Activated naive CD8-positive, alpha-beta T cell treated with anti-CD3 and anti-CD28 coated beads, Interleukin-2, amount 10 ng/mL, durations not matched to agents 7 days and 5 days (primary cell): Measurements from ENCODE around the gene DNM3. TPM values are rescaled to one million over a fixed set of nuclear protein-coding genes. Genes with fewer than 3 reads are reported as not detected.
A peak's percentile ranks its signal among the peaks of the same experiment; 100 is the strongest.

Source experiments
- ATAC-seq: fragments of 150-1000 bp; cut with Tn5 transposase; one replicate; pipeline ENCODE4 v1.10.0; 2021; ENCODE audit warnings: low read depth, moderate library complexity
- POLR2A ChIA-PET: fragments of 350-600 bp; sonication (Branson Sonifier 250); formaldehyde crosslinking; loops from one replicate; lab custom pipeline; 2021; ENCODE audit warnings: antibody characterized with exemption; lab: Charles Lee
- DNase-seq: peaks from one replicate; pipeline ENCODE4 v3.0.0; 2021
- H3K27ac Mint-ChIP-seq: one replicate; pipeline ENCODE4 v1.8.0; 2022; ENCODE audit warnings: mild to moderate bottlenecking, mixed read lengths
- H3K27me3 Mint-ChIP-seq: one replicate; pipeline ENCODE4 v1.8.0; 2022; ENCODE audit warnings: mild to moderate bottlenecking, moderate library complexity, mixed read lengths
- H3K36me3 Mint-ChIP-seq: one replicate; pipeline ENCODE4 v1.8.0; 2021; ENCODE audit warnings: mild to moderate bottlenecking, mixed read lengths
- H3K4me1 Mint-ChIP-seq: one replicate; pipeline ENCODE4 v1.8.0; 2021; ENCODE audit warnings: mixed read lengths
- H3K4me3 Mint-ChIP-seq: one replicate; pipeline ENCODE4 v1.8.0; 2022; ENCODE audit warnings: mild to moderate bottlenecking, moderate library complexity, mixed read lengths
- H3K9me3 Mint-ChIP-seq: one replicate; pipeline ENCODE4 v1.8.0; 2021; ENCODE audit warnings: mixed read lengths
- total RNA-seq, 2 experiments: library from RNA; stranded (reverse); gene quantifications; one replicate each; pipeline ENCODE4 v1.2.3, GENCODE V29; 2021

Gene DNM3
- total RNA-seq, 2 experiments from 2014 or later, result 2.0 to 2.4 TPM

DNA sequence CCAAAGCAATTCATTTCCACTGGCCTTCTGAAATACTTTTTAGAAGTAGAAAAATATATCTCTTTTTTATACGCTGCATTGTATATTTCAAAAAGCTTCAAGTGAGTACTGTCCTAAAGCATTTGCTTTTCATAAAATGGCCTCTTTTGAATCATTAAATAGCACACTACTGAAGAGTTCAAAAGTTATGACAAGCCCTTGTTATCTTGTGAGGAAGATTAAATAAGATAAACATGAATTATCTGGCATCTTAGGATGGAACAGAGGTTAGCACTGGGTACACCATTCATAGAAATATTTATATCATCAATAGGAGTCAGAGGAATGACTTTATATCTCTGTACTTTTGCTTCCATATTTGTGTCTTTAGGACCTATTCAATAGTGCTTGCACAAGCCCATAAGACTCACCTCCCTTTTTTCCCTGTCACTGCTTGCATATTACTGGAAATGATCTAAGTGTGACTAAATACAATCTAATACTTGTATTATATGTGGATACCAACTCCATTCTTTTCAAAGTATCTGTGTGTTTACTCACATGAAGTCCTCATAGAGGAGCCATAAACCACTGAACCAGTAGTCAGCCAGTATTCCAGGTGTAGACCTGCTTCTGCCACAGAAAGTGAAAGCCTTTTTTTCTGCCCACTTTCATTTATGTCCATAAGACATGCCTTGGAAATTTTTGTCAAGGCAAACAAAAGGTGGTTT lies 305.0 kb downstream of the DNM3 start:
- POLR2A ChIA-PET, result interaction anchor here (1.4 kb wide), 1 partner anchor 249 kb away, joined by 3 read pairs; no protein-coding TSS in a partner anchor
- no peak overlapping the region for H3K27ac Mint-ChIP-seq

GRCh38 chr1:172147541-172147940 lies 306.2 kb downstream of the DNM3 start:
- peaks cover 4% of the 10 kb centered on the region for H3K9me3 Mint-ChIP-seq
- POLR2A ChIA-PET, result no interaction called here
- DNase-seq (no peak), ATAC-seq (no peak)
- H3K4me3 Mint-ChIP-seq, result no peak overlapping the region
- H3K27ac Mint-ChIP-seq, result no peak overlapping the region
- no peaks in the 10 kb centered on the region for H3K27me3 Mint-ChIP-seq
- peaks cover 14% of the 10 kb centered on the region for H3K4me1 Mint-ChIP-seq
- H3K36me3 Mint-ChIP-seq, result no peaks in the 10 kb centered on the region

More for the DNA sequence above, 305.0 kb downstream of the DNM3 start:
- H3K36me3 Mint-ChIP-seq, result no peaks in the 10 kb centered on the region
- H3K4me1 Mint-ChIP-seq, result peaks cover 14% of the 10 kb centered on the region
- DNase-seq (no peak), ATAC-seq (no peak)
- no peak overlapping the region for H3K4me3 Mint-ChIP-seq
- no peaks in the 10 kb centered on the region for H3K27me3 Mint-ChIP-seq
- peaks cover 4% of the 10 kb centered on the region for H3K9me3 Mint-ChIP-seq

GRCh38 chr1:172148213-172148612 lies 306.9 kb downstream of the DNM3 start:
- POLR2A ChIA-PET, result no interaction called here
- H3K4me3 Mint-ChIP-seq, result no peak overlapping the region
- ATAC-seq, result no peak

GRCh38 chr1:172148707-172149106 lies 307.4 kb downstream of the DNM3 start:
- Mint-ChIP-seq H3K9me3 (peaks cover 4% of the 10 kb centered on the region), H3K4me3 (no peak overlapping the region), H3K27ac (no peak overlapping the region), H3K4me1 (peaks cover 14% of the 10 kb centered on the region), H3K27me3 (no peaks in the 10 kb centered on the region), H3K36me3 (no peaks in the 10 kb centered on the region)
- DNase-seq (no peak), ATAC-seq (no peak)
- POLR2A ChIA-PET, result no interaction called here

More at GRCh38 chr1:172148213-172148612, 306.9 kb downstream of the DNM3 start:
- Mint-ChIP-seq H3K27ac (no peak overlapping the region), H3K9me3 (peaks cover 4% of the 10 kb centered on the region), H3K27me3 (no peaks in the 10 kb centered on the region), H3K36me3 (no peaks in the 10 kb centered on the region), H3K4me1 (peaks cover 14% of the 10 kb centered on the region)
- DNase-seq, result no peak

DNA sequence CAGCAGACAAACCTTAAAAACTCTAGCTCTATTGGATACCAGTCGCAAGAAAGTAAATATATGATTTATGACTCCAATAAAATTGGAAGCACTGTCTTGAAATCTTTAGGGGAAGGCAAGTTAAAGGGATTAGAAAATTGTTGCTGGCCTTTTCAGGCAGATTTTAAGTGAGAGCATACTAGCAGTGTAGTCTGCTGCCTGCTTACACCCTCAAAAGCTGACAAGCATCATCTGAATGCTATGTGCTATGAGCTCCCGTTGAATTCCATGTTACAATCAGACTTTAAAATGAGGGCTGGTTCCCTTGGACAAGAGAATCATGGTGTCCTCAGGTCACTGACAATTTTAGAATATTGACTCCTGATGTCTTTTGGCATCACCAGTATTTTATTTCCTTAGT lies 308.0 kb downstream of the DNM3 start:
- peaks cover 13% of the 10 kb centered on the region for H3K4me1 Mint-ChIP-seq
- ATAC-seq (no peak), DNase-seq (no peak)
- POLR2A ChIA-PET, result no interaction called here
- no peaks in the 10 kb centered on the region for H3K36me3 Mint-ChIP-seq
- H3K27ac Mint-ChIP-seq, result no peak overlapping the region
- no peak overlapping the region for H3K4me3 Mint-ChIP-seq
- no peaks in the 10 kb centered on the region for H3K27me3 Mint-ChIP-seq
- H3K9me3 Mint-ChIP-seq, result peaks cover under 1% of the 10 kb centered on the region

DNA sequence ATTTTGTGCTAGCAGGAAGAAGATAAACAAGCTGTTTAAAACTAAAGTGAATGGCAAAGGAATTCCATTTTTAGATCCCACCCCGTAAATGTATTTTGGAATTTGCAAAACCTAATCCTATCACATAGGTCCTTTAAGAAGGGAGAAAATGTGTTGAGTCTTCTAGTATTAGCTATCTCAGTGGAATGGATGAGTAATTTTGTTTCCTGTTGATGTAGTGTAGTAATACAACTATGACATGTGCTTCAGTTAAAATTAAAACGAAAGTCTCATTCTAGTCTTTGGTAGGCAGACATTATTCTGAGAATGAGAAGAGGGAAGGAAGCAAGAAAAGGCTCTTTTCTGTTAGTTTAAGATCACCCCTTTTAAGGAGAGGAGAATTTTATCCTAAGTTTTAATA lies 313.3 kb downstream of the DNM3 start:
- peak; percentile 88 for ATAC-seq
- no peaks in the 10 kb centered on the region for H3K9me3 Mint-ChIP-seq
- H3K4me1 Mint-ChIP-seq, result peaks cover 5% of the 10 kb centered on the region
- POLR2A ChIA-PET, result no interaction called here
- H3K27ac Mint-ChIP-seq, result peak overlapping the region; percentile 61
- H3K27me3 Mint-ChIP-seq, result no peaks in the 10 kb centered on the region
- H3K36me3 Mint-ChIP-seq, result peaks cover 1% of the 10 kb centered on the region
- H3K4me3 Mint-ChIP-seq, result peak overlapping the region; percentile 4
- no peak for DNase-seq

- no peak for DNase-seq
- no peak overlapping the region for H3K27ac Mint-ChIP-seq
- H3K36me3 Mint-ChIP-seq, result peaks cover 1% of the 10 kb centered on the region
- H3K4me3 Mint-ChIP-seq, result no peak overlapping the region
- no peaks in the 10 kb centered on the region for H3K27me3 Mint-ChIP-seq
- H3K9me3 Mint-ChIP-seq, result no peaks in the 10 kb centered on the region
- peaks cover 5% of the 10 kb centered on the region for H3K4me1 Mint-ChIP-seq
- ATAC-seq, result no peak
- POLR2A ChIA-PET, result no interaction called here
These were observed 314.5 kb downstream of the DNM3 start for GRCh38 chr1:172155766-172156165.

GRCh38 chr1:172162236-172162635 lies 320.9 kb downstream of the DNM3 start:
- POLR2A ChIA-PET, result interaction anchor here (1.2 kb wide), 1 partner anchor 11 kb away, joined by 4 read pairs; no protein-coding TSS in a partner anchor
- Mint-ChIP-seq H3K9me3 (no peaks in the 10 kb centered on the region), H3K4me1 (peaks cover 3% of the 10 kb centered on the region), H3K27ac (no peak overlapping the region), H3K4me3 (no peak overlapping the region), H3K36me3 (no peaks in the 10 kb centered on the region), H3K27me3 (no peaks in the 10 kb centered on the region)
- DNase-seq (no peak), ATAC-seq (no peak)

DNA sequence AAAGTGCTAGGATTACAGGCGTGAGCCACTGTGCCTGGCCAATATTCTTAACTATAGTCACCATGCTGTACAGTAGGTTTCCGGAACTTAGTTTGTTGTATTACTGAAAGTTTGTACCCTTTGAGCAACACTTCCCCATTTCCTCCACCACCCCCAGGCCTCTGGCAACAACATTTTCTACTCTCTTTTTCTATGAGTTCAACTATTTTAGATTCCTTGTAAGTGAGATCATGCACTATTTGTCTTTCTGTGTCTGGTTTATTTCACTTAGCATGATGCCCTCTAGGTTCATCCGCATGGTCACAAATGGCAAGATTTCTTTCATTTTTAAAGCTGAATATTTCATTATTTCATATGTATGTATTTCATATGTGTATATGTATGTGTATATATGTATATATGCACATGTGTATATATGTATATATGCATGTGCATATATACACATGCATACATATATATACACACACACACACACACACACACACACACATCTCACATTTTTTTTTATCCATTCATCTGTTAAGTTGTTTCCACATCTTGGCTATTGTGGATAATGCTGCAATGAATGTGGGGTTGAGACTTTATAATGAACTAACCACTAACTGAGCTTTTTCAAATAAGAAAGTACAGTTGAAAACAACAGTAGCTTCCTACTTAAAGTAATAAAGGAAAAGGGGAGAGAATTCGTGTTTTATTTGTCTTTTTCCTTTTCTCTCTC lies 322.4 kb downstream of the DNM3 start:
- no peak for DNase-seq
- POLR2A ChIA-PET, result no interaction called here
- Mint-ChIP-seq H3K27ac (no peak overlapping the region), H3K9me3 (no peaks in the 10 kb centered on the region), H3K4me3 (no peak overlapping the region), H3K36me3 (no peaks in the 10 kb centered on the region), H3K27me3 (no peaks in the 10 kb centered on the region), H3K4me1 (peaks cover 3% of the 10 kb centered on the region)
- no peak for ATAC-seq

DNA sequence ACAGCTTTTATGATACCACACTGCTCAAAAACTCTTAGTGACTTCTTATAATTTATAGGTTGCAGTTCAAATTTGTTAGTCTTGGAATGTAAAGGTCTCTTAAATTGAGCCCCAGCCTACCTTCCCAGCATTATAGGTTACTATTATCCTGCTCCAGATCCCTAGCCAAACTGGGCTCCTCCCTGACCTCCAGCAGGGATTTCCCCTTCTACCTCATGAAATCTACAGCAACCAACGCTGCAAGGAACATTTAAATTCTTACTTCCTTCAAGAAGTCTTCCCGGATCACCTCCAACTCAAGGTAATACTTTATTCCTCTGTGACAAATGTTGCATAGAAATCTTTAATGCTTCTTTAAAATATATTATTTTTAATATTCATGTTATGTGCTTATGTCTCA lies 324.1 kb downstream of the DNM3 start:
- Mint-ChIP-seq H3K9me3 (no peaks in the 10 kb centered on the region), H3K4me1 (peaks cover 3% of the 10 kb centered on the region), H3K4me3 (no peak overlapping the region), H3K27ac (no peak overlapping the region), H3K27me3 (no peaks in the 10 kb centered on the region), H3K36me3 (no peaks in the 10 kb centered on the region)
- DNase-seq, result no peak
- no peak for ATAC-seq
- POLR2A ChIA-PET, result interaction anchor here (0.6 kb wide), 1 partner anchor 26 kb away, joined by 3 read pairs; no protein-coding TSS in a partner anchor

DNA sequence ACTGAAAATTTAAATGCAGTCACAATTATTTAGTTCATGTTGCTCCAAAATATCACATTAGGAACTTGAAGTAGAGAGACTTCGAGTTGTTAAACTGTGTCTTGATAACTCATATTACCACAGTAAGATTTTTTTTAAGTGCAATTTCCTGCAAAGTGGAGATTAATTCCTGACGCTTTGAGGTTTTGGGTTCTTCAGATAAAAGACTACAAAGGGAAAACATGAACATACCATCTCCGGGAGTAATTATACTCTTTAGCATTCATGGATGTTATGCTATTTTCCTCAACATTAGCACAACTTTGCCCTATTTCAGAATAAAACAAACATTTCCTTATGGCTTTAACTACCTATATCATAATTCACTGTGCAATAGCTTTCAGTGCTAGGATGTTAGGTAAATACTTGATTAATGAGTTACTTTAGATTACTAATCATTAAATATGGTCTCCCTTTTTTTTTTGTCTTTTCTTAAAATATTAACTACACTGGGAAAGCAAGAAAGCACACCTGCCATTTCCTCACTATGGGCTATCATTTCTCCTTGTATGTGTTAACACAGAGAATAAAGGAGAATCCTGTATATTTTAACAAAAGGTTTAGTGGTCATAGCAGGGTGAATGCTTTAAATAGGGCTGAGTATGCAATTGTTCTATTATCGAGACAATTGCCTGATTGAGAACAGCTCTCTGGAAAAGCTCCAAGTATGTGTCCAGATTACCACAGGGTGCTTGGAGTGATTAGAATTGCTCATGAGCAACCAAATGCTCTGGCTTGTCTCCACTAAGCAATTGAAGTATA lies 326.7 kb downstream of the DNM3 start:
- ATAC-seq (no peak), DNase-seq (no peak)
- peaks cover under 1% of the 10 kb centered on the region for H3K9me3 Mint-ChIP-seq
- H3K4me3 Mint-ChIP-seq, result no peak overlapping the region
- H3K4me1 Mint-ChIP-seq, result peaks cover 3% of the 10 kb centered on the region
- no peak overlapping the region for H3K27ac Mint-ChIP-seq
- POLR2A ChIA-PET, result no interaction called here
- peaks cover under 1% of the 10 kb centered on the region for H3K27me3 Mint-ChIP-seq
- H3K36me3 Mint-ChIP-seq, result peaks cover 2% of the 10 kb centered on the region

GRCh38 chr1:172168597-172168872 lies 327.2 kb downstream of the DNM3 start:
- POLR2A ChIA-PET, result no interaction called here
- H3K36me3 Mint-ChIP-seq, result peaks cover 2% of the 10 kb centered on the region
- H3K27ac Mint-ChIP-seq, result no peak overlapping the region
- H3K27me3 Mint-ChIP-seq, result peaks cover 2% of the 10 kb centered on the region
- ATAC-seq (no peak), DNase-seq (no peak)
- no peak overlapping the region for H3K4me3 Mint-ChIP-seq
- peaks cover 2% of the 10 kb centered on the region for H3K9me3 Mint-ChIP-seq
- H3K4me1 Mint-ChIP-seq, result peaks cover 2% of the 10 kb centered on the region

DNA sequence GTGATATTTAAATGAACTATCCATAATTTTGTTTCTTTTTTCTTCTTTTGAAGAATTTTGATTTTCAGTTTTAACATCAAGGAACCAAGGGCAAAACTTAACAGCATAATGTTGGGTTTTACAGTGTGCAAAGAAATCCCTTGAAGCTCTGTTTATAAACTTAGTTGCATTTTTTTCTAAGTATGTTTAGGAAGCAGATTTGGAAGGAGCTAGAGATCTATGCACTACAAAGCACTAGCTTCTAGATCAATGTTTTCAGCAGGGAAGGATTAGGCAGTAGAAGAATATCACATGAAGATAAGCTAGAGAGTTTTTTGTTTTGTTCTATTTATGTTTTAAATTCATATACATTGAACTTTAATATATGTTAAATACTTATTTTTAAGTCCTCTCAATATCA lies 328.5 kb downstream of the DNM3 start:
- Mint-ChIP-seq H3K4me3 (no peak overlapping the region), H3K36me3 (peaks cover 4% of the 10 kb centered on the region), H3K27me3 (peaks cover 2% of the 10 kb centered on the region), H3K9me3 (peaks cover 4% of the 10 kb centered on the region), H3K4me1 (no peaks in the 10 kb centered on the region), H3K27ac (no peak overlapping the region)
- POLR2A ChIA-PET, result no interaction called here
- DNase-seq, result no peak
- ATAC-seq, result no peak
